NCI-H1048 (cell line): ENCODE results near the gene NANS.
"Not testable (repeated sequence)": the region's sequence is repeated elsewhere in the genome, so short reads cannot be mapped to it uniquely, and the experiment has no call there.

Source experiments
- DNase-seq: peaks from one replicate; lab custom pipeline; 2025; lab: John Stamatoyannopoulos, UW

The NANS gene

GRCh38 chr9:98056269-98057137, at the start of gene NANS:
Gene NANS (plus strand): TSS chr9:98056732. CDS start chr9:98056809, 77 bp downstream.
- peak; percentile 71 for DNase-seq

GRCh38 chr9:98007251-98007928, 49.1 kb upstream of the NANS start:
- DNase-seq: no peak

GRCh38 chr9:98008764-98009163, 47.8 kb upstream of the NANS start:
- no peak for DNase-seq

- DNase-seq: no peak
Observed at GRCh38 chr9:98009437-98009836, 47.1 kb upstream of the NANS start.

GRCh38 chr9:98009936-98010335, 46.6 kb upstream of the NANS start:
- no peak for DNase-seq

- DNase-seq: no peak
Observed at GRCh38 chr9:98010445-98010844, 46.1 kb upstream of the NANS start.

- DNase-seq: no peak
Observed at GRCh38 chr9:98011122-98011521, 45.4 kb upstream of the NANS start.

- no peak for DNase-seq
Observed at GRCh38 chr9:98016137-98016680, 40.3 kb upstream of the NANS start.

GRCh38 chr9:98017306-98017705, 39.2 kb upstream of the NANS start:
- DNase-seq: no peak

- no peak for DNase-seq
Observed at GRCh38 chr9:98018347-98018746, 38.2 kb upstream of the NANS start.

GRCh38 chr9:98019098-98019497, 37.4 kb upstream of the NANS start:
- no peak for DNase-seq

GRCh38 chr9:98019869-98020268, 36.7 kb upstream of the NANS start:
- DNase-seq: not testable (repeated sequence)

- no peak for DNase-seq
Observed at GRCh38 chr9:98020476-98021145, 35.9 kb upstream of the NANS start.

- DNase-seq: no peak
Observed at GRCh38 chr9:98021306-98022040, 35.1 kb upstream of the NANS start.

- no peak for DNase-seq
Observed at GRCh38 chr9:98022447-98022846, 34.1 kb upstream of the NANS start.

GRCh38 chr9:98024702-98025101, 31.8 kb upstream of the NANS start:
- no peak for DNase-seq

- DNase-seq: no peak
Observed at GRCh38 chr9:98031169-98031568, 25.4 kb upstream of the NANS start.

- no peak for DNase-seq
Observed at GRCh38 chr9:98031935-98032334, 24.6 kb upstream of the NANS start.

- DNase-seq: peak; percentile 51
Observed at GRCh38 chr9:98034593-98035546, 21.7 kb upstream of the NANS start.

GRCh38 chr9:98037357-98037756, 19.2 kb upstream of the NANS start:
- DNase-seq: no peak

GRCh38 chr9:98038958-98039357, 17.6 kb upstream of the NANS start:
- no peak for DNase-seq
